ENCODE measurements around the gene NBEAL2.
"Not testable (repeated sequence)": the region's sequence is repeated elsewhere in the genome, so short reads cannot be mapped to it uniquely, and the experiment has no call there.

Gene NBEAL2

GRCh38 chr3:47012342-47013230 is 33.1 kb downstream of the NBEAL2 start:
- no peak for DNase-seq (ENCODE audit: low spot score)

GRCh38 chr3:47013231-47013630 is 33.8 kb downstream of the NBEAL2 start:
- DNase-seq (ENCODE audit: low spot score), result no peak

GRCh38 chr3:47014036-47014435 is 34.6 kb downstream of the NBEAL2 start:
- no peak for DNase-seq (ENCODE audit: low spot score)

GRCh38 chr3:47015151-47015550 is 35.7 kb downstream of the NBEAL2 start:
- no peak for DNase-seq (ENCODE audit: low spot score)

GRCh38 chr3:47016086-47016933 is 36.8 kb downstream of the NBEAL2 start:
- no peak for DNase-seq (ENCODE audit: low spot score)

- DNase-seq (ENCODE audit: low spot score), result peak; percentile 83
Measured at GRCh38 chr3:47016934-47017435, 37.5 kb downstream of the NBEAL2 start.

- no peak for DNase-seq (ENCODE audit: low spot score)
Measured at GRCh38 chr3:47017504-47018268, 38.2 kb downstream of the NBEAL2 start.

GRCh38 chr3:47018269-47018611 is 38.8 kb downstream of the NBEAL2 start:
- no peak for DNase-seq (ENCODE audit: low spot score)

GRCh38 chr3:47019201-47019600 is 39.7 kb downstream of the NBEAL2 start:
- DNase-seq (ENCODE audit: low spot score), result no peak

- no peak for DNase-seq (ENCODE audit: low spot score)
Measured at GRCh38 chr3:47020311-47020710, 40.8 kb downstream of the NBEAL2 start.

- no peak for DNase-seq (ENCODE audit: low spot score)
Measured at GRCh38 chr3:47022641-47023071, 43.2 kb downstream of the NBEAL2 start.

- no peak for DNase-seq (ENCODE audit: low spot score)
Measured at GRCh38 chr3:47024932-47025331, 45.5 kb downstream of the NBEAL2 start.

GRCh38 chr3:47026432-47026831 is 47.0 kb downstream of the NBEAL2 start:
- DNase-seq (ENCODE audit: low spot score), result not testable (repeated sequence)

GRCh38 chr3:47028146-47028545 is 48.7 kb downstream of the NBEAL2 start:
- no peak for DNase-seq (ENCODE audit: low spot score)

- DNase-seq (ENCODE audit: low spot score), result no peak
Measured at GRCh38 chr3:47028667-47029066, 49.2 kb downstream of the NBEAL2 start.

GRCh38 chr3:47031041-47031440 is 51.6 kb downstream of the NBEAL2 start:
- not testable (repeated sequence) for DNase-seq (ENCODE audit: low spot score)

- no peak for DNase-seq (ENCODE audit: low spot score)
Measured at GRCh38 chr3:47034868-47035489, 55.5 kb downstream of the NBEAL2 start.

GRCh38 chr3:47035645-47036044 is 56.2 kb downstream of the NBEAL2 start:
- DNase-seq (ENCODE audit: low spot score), result no peak

- no peak for DNase-seq (ENCODE audit: low spot score)
Measured at GRCh38 chr3:47036145-47036544, 56.7 kb downstream of the NBEAL2 start.

- not testable (repeated sequence) for DNase-seq (ENCODE audit: low spot score)
Measured at GRCh38 chr3:47037302-47037701, 57.8 kb downstream of the NBEAL2 start.

- no peak for DNase-seq (ENCODE audit: low spot score)
Measured at GRCh38 chr3:47041114-47041513, 61.6 kb downstream of the NBEAL2 start.
